ENCODE data around the gene GPR179. TPM values are rescaled to one million over a fixed set of nuclear protein-coding genes. Genes with fewer than 3 reads are reported as not detected.
A peak's percentile ranks its signal among the peaks of the same experiment; 100 is the strongest.

GPR179 gene
- total RNA-seq, 1 donor from 2014 or later = 0.97 TPM

- no peak for TF ChIP-seq CTCF (IDR thresholded peaks at IDR 0.05; ENCODE audit: unreplicated experiment)
- H3K4me3 Mint-ChIP-seq (ENCODE audit: unreplicated experiment) = peak overlapping the region; percentile 60
- H3K4me1 Mint-ChIP-seq (ENCODE audit: unreplicated experiment) = peaks cover 53% of the 10 kb centered on the region
- H3K27ac Mint-ChIP-seq (ENCODE audit: unreplicated experiment) = peak overlapping the region; percentile 92
- no peak for DNase-seq (ENCODE audit: low spot score)
- peaks cover 9% of the 10 kb centered on the region for H3K36me3 Mint-ChIP-seq (ENCODE audit: low read depth, unreplicated experiment)
- no peaks in the 10 kb centered on the region for H3K9me3 Mint-ChIP-seq (ENCODE audit: unreplicated experiment)
- H3K27me3 Mint-ChIP-seq (ENCODE audit: unreplicated experiment) = peaks cover 8% of the 10 kb centered on the region
Measured at GRCh38 chr17:38326996-38327792, 16.6 kb downstream of the GPR179 start.

DNA sequence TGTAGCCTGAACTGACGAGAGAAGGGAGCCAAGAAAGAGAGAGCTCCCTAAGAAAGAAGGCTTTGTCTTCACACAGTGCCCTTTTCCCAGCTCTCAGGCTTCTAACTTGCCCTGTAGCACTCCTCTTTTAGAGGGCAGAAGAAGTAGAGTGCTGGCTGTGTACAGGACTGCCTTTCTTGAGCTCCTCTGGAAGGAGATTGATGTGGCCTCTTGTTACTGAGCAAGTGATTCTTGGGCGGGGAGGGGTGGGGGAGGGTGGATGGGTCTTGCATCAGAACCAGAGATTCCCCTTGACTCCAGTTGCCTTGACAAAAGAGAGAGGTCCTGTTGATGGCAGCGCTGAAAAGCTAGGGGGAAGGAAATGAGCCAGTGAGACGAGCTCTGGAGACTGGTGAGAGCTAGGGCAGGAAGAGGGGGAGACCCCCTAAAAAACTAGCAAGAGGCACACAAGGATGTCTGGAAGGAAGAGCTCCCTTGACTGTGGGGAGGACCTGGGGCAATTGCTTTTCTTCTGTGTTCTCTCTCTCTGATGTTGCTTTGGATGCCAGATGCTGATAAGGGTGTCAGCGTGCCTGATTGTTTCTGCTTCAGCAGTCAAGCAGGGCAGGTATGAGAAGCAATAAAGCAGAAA lies 18.4 kb downstream of the GPR179 start:
- no peak for DNase-seq (ENCODE audit: low spot score)
- no peak for TF ChIP-seq CTCF (IDR thresholded peaks at IDR 0.05; ENCODE audit: unreplicated experiment)
- H3K4me3 Mint-ChIP-seq (ENCODE audit: unreplicated experiment) = no peak overlapping the region
- peaks cover 17% of the 10 kb centered on the region for H3K36me3 Mint-ChIP-seq (ENCODE audit: low read depth, unreplicated experiment)
- H3K27me3 Mint-ChIP-seq (ENCODE audit: unreplicated experiment) = peaks cover 11% of the 10 kb centered on the region
- H3K4me1 Mint-ChIP-seq (ENCODE audit: unreplicated experiment) = peaks cover 52% of the 10 kb centered on the region
- H3K9me3 Mint-ChIP-seq (ENCODE audit: unreplicated experiment) = no peaks in the 10 kb centered on the region
- H3K27ac Mint-ChIP-seq (ENCODE audit: unreplicated experiment) = peak overlapping the region; percentile 32

DNA sequence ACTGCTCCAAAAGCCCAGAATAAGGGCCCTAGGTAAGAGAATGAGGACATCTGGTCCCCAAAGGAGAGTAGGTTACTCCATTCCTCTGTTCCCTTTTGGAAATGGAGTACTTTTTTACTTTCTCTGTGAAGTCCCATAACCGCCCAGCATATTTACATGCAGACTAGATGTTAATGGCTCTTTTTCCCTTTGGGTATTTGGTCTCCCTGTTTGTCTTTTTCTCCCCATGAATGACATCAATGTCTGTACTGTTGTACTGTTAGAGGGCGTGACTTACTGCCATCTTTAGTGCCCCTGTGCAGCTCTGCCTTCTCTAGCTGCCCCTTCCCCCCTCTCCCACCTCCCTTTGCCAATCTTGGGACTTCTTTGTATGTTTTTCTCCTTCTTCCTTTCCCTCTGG lies 19.0 kb downstream of the GPR179 start:
- Mint-ChIP-seq H3K27me3 (ENCODE audit: unreplicated experiment) (peaks cover 13% of the 10 kb centered on the region), H3K36me3 (ENCODE audit: low read depth, unreplicated experiment) (peaks cover 21% of the 10 kb centered on the region), H3K9me3 (ENCODE audit: unreplicated experiment) (no peaks in the 10 kb centered on the region), H3K4me3 (ENCODE audit: unreplicated experiment) (no peak overlapping the region), H3K4me1 (ENCODE audit: unreplicated experiment) (peaks cover 47% of the 10 kb centered on the region), H3K27ac (ENCODE audit: unreplicated experiment) (peak overlapping the region; percentile 26)
- DNase-seq (ENCODE audit: low spot score) = no peak
- TF ChIP-seq CTCF (IDR thresholded peaks at IDR 0.05; ENCODE audit: unreplicated experiment) = no peak

DNA sequence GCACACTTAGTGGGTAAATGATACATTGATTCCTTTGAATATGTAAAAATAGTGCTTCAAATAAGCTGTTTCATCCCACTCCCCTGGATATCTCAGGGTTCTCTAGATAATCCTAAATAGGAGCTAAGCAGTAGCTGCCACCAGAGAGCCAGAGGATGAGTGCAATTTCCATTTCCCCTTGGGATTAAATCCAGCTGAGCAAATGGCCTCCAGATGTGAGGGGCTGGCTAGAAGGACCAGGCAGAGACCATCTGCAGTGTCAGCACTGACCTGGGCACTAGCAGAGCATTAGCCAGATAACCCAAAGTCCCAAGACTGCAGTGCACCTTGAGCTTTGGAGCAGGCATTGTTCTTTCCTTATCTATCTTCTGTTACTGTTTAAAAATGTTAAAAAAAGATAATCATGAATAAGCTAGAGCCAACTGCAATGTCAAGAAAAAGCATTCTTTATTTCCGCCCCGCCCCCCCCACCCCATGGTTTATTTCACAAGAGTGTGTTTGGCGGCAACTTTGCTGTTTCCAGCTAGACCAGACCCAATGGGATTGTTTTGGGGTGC lies 19.5 kb downstream of the GPR179 start:
- TF ChIP-seq CTCF (IDR thresholded peaks at IDR 0.05; ENCODE audit: unreplicated experiment) = no peak
- Mint-ChIP-seq H3K9me3 (ENCODE audit: unreplicated experiment) (no peaks in the 10 kb centered on the region), H3K36me3 (ENCODE audit: low read depth, unreplicated experiment) (peaks cover 21% of the 10 kb centered on the region), H3K4me3 (ENCODE audit: unreplicated experiment) (no peak overlapping the region), H3K4me1 (ENCODE audit: unreplicated experiment) (peaks cover 41% of the 10 kb centered on the region), H3K27me3 (ENCODE audit: unreplicated experiment) (peaks cover 11% of the 10 kb centered on the region), H3K27ac (ENCODE audit: unreplicated experiment) (no peak overlapping the region)
- no peak for DNase-seq (ENCODE audit: low spot score)

DNA sequence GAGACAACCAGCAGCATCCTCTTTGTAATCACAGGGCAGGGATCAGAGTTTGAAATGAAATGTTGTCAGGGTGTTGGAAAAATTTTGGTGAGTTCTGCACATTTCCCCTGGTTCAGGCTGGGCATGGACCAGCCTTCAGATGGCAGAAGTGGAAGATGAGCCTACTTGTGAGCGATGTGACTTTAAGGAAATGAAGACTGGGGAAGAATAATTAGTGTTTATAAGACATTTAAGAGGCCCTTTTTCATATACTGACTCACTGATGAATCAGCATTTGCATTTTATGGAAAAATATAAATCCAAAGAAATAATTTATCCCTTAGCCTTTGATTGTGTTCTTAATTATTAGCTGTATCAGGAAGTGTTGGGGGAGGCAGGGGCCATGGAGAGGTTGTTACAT lies 20.9 kb downstream of the GPR179 start:
- Mint-ChIP-seq H3K36me3 (ENCODE audit: low read depth, unreplicated experiment) (peaks cover 23% of the 10 kb centered on the region), H3K4me3 (ENCODE audit: unreplicated experiment) (no peak overlapping the region), H3K27ac (ENCODE audit: unreplicated experiment) (no peak overlapping the region), H3K27me3 (ENCODE audit: unreplicated experiment) (peaks cover 9% of the 10 kb centered on the region), H3K9me3 (ENCODE audit: unreplicated experiment) (no peaks in the 10 kb centered on the region), H3K4me1 (ENCODE audit: unreplicated experiment) (peaks cover 28% of the 10 kb centered on the region)
- DNase-seq (ENCODE audit: low spot score) = no peak
- TF ChIP-seq CTCF (IDR thresholded peaks at IDR 0.05; ENCODE audit: unreplicated experiment) = no peak

All from endothelial cell (in vitro differentiated cells).